ENCODE data around the gene TFEB.

TFEB gene

DNA sequence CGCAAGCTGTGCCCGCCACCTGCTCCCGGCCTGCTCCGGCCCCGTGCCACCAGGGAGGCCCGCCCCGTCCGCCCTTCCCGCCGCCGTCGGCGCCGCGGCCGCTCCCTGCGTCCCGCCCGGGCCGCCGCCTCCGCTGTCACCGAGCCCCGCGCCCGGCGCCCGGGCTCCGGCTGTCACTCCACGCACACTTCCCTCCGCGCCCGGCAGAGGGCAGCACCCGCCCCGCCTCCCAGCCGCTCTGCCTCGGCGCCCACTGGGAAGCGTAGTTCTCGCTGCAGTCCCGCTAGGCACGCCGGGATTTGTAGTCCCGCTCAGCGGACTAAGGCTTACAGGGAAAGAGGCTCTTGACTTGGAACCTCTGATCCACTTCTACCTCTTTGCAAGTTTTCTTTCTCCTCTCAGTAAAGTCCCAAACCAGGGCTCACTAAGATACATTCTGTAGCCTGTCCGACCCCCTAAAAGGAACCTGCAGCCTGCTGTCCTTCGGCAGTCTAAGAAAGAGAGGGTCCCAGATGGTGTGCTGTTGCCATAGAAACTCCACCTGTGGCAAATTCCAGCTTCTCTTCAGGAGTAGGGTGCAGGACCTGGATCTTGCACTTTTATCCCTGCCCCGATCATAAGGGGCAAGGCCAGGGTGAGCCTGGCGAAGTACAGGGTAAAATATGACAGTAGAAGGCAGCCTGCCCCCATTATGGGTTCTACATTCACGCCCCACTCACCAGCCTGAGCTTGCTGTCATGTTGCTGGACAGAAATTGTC lies at the start of gene TFEB:
TSS of gene TFEB (minus strand) at position 182 of the 759 bp plus-strand sequence. CDS start 44,395 bp downstream, outside the sequence.
- peak within 1 kb of the TSS; percentile 82 for H3K27ac ChIP-seq (ENCODE audit: low read length)
- no peaks in the 10 kb centered on the region for H3K27me3 ChIP-seq (ENCODE audit: control insufficient read depth in 1 of 2, insufficient read depth in 2 of 2, low read length in 2 of 2)
- H3K4me1 ChIP-seq (ENCODE audit: control insufficient read depth, insufficient read depth, low read length), result peaks cover 38% of the 10 kb centered on the region
- peak within 1 kb of the TSS; percentile 74 to 82 for H3K9ac ChIP-seq (ENCODE audit: low read length in 2 of 2)
- no peaks in the 10 kb centered on the region for H3K9me3 ChIP-seq (ENCODE audit: control insufficient read depth in 2 of 2, low read length in 2 of 2)
- H3K36me3 ChIP-seq (ENCODE audit: control insufficient read depth in 2 of 2, insufficient read depth in 2 of 2, low read length in 2 of 2), result no peaks in the 10 kb centered on the region
- H3K4me3 ChIP-seq (ENCODE audit: low read length in 2 of 2), result peak within 1 kb of the TSS; percentile 84 to 86

DNA sequence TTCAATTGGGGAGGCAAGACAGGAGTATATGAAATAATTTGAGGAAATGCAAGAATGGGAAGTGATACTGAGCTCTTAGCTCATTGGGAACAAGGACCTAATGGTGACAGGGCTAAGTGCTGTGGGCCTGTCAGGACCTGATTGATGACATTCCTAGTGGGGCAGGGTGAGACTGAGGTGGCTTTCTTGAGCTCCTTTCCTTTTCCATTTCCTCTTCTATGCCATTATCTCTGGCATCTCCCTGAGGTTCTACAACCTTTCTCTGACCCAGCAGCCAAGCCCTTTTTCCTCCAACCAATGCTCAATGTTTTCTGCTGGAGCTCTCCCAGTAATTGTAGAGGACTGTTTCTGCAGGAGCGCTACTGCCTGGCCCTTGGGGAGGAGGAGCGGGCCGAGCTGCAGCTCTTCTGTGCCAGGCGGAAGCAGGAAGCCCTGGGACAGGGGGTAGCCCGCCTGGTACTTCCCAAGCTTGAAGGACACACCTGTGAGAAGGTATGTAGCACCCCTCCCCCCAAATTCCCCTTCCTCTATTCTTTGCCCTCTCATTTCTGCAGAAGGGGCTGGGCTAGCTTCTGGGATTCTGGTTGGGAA lies 49.3 kb upstream of the TFEB start:
- Histone ChIP-seq H3K9me3 (ENCODE audit: control insufficient read depth in 2 of 2, low read length in 2 of 2) (no peaks in the 10 kb centered on the region), H3K4me3 (ENCODE audit: low read length in 2 of 2) (no peak overlapping the region), H3K4me1 (ENCODE audit: control insufficient read depth, insufficient read depth, low read length) (peaks cover 41% of the 10 kb centered on the region), H3K9ac (ENCODE audit: low read length in 2 of 2) (no peak overlapping the region), H3K27me3 (ENCODE audit: control insufficient read depth in 1 of 2, insufficient read depth in 2 of 2, low read length in 2 of 2) (no peaks in the 10 kb centered on the region), H3K36me3 (ENCODE audit: control insufficient read depth in 2 of 2, insufficient read depth in 2 of 2, low read length in 2 of 2) (peaks cover 3 to 6% of the 10 kb centered on the region in 2 donors), H3K27ac (ENCODE audit: low read length) (no peak overlapping the region)

DNA sequence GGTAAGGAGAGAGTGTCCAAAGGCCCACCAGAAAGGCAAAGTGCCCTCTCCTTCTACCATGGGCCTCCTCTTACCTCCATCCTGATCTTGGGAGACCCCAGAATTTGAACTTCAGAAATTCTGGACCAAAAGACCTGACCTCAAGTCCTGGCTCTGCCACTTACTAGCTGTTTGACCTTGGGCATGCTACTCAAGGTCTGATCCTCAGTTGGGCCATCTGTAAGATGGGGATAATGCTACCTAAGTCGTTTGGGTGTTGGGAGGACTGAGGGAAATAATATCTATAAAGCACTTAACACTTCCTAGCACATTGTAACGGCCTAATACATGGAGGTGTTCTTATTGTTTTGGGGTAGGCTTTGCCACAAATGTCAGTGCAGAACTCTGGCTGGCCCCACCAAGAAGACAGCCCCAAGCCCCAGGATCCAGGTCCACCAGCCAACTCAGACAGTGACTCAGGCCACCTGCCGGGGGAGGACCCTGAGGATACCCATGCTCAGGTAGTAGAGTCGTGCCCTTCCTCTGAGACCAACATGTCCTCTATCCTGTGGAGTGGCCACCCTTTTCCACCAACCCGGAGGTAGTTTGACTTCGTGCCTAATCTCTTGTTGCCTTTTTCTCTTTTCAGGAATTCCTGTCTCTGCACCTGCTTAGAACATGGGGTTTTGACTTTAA lies 47.8 kb upstream of the TFEB start:
- H3K4me3 ChIP-seq (ENCODE audit: low read length in 2 of 2), result no peak overlapping the region
- H3K27me3 ChIP-seq (ENCODE audit: control insufficient read depth in 1 of 2, insufficient read depth in 2 of 2, low read length in 2 of 2), result no peaks in the 10 kb centered on the region
- H3K36me3 ChIP-seq (ENCODE audit: control insufficient read depth in 2 of 2, insufficient read depth in 2 of 2, low read length in 2 of 2), result no peaks in the 10 kb centered on the region
- no peaks in the 10 kb centered on the region for H3K9me3 ChIP-seq (ENCODE audit: control insufficient read depth in 2 of 2, low read length in 2 of 2)
- H3K27ac ChIP-seq (ENCODE audit: low read length), result no peak overlapping the region
- no peak overlapping the region for H3K9ac ChIP-seq (ENCODE audit: low read length in 2 of 2)
- H3K4me1 ChIP-seq (ENCODE audit: control insufficient read depth, insufficient read depth, low read length), result peaks cover 39% of the 10 kb centered on the region

DNA sequence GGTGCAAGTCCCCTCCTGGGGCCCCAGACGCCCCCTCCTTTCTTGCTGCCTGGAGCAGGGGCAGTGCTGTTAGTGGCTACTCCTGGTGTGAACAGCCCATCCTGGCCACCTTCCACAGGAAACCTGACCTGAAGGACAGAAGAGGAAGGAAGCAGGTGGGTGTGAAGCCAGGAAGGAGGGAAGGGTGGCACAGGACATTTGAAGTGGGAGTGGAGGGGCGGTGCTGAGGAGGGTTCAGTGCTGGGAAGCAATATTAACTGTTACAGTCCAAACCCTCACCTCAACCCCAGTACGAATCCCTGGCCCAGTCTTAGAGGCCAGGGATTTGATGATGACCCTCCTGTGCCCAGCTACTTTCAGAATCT lies 45.9 kb upstream of the TFEB start:
- peaks cover 0 to 10% of the 10 kb centered on the region in 2 donors for H3K36me3 ChIP-seq (ENCODE audit: control insufficient read depth in 2 of 2, insufficient read depth in 2 of 2, low read length in 2 of 2)
- H3K4me1 ChIP-seq (ENCODE audit: control insufficient read depth, insufficient read depth, low read length), result peaks cover 32% of the 10 kb centered on the region
- H3K4me3 ChIP-seq (ENCODE audit: low read length in 2 of 2), result peak overlapping the region; percentile 74 to 79
- peak overlapping the region; percentile 18 for H3K27ac ChIP-seq (ENCODE audit: low read length)
- H3K9me3 ChIP-seq (ENCODE audit: control insufficient read depth in 2 of 2, low read length in 2 of 2), result no peaks in the 10 kb centered on the region
- peak overlapping the region; percentile 58 to 59 for H3K9ac ChIP-seq (ENCODE audit: low read length in 2 of 2)
- no peaks in the 10 kb centered on the region for H3K27me3 ChIP-seq (ENCODE audit: control insufficient read depth in 1 of 2, insufficient read depth in 2 of 2, low read length in 2 of 2)

DNA sequence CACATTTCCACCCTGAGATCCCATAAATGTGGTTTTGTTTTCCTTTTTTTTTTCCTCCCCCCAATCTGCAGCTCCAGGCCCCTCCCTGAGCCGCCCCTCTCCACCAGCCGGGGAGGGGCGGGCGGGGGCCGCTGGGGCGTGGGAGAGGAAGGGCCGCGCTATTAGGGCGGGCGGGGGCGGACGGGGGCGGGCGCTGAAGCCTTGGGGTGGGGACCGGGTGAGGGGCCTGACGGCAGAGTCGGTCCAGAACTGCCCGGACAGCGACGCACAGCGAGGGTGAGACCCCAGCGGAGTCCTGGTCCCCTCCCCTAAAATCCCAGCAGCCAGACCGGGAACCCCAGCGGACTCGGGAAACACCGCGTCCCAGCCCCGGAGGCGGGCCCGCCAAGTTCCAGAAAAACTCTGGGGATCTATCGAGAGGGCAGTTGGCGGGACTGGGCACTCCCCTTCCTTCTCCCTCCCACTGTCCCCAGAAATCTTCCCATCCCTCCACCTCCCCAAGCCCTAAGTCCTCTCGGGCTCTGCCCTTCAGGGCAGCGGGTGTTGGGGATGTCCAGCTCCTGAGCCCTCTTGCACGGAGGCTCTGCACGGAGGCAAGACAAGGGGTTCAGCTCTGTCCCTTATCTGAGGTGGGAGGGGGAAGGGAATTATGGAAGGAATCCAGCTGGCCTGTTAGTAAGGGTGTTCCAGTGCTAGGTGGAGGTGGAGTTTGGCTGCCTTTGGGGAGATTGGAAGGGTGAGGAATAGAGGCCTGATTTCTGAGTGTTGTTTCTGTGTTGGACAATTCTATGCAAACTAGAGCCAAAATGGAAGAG lies 45.4 kb upstream of the TFEB start, which contains the start of gene PRICKLE4:
TSS of gene PRICKLE4 (plus strand) at position 232 of the 815 bp plus-strand sequence. CDS start 2,692 bp downstream, outside the sequence.
- H3K9ac ChIP-seq (ENCODE audit: low read length in 2 of 2), result peak within 1 kb of the TSS; percentile 58 to 59
- peak within 1 kb of the TSS; percentile 79 to 86 for H3K4me3 ChIP-seq (ENCODE audit: low read length in 2 of 2)
- peaks cover under 1 to 11% of the 10 kb centered on the region in 2 donors for H3K36me3 ChIP-seq (ENCODE audit: control insufficient read depth in 2 of 2, insufficient read depth in 2 of 2, low read length in 2 of 2)
- H3K27ac ChIP-seq (ENCODE audit: low read length), result peak within 1 kb of the TSS; percentile 37
- H3K4me1 ChIP-seq (ENCODE audit: control insufficient read depth, insufficient read depth, low read length), result peaks cover 27% of the 10 kb centered on the region
- no peaks in the 10 kb centered on the region for H3K27me3 ChIP-seq (ENCODE audit: control insufficient read depth in 1 of 2, insufficient read depth in 2 of 2, low read length in 2 of 2)
- no peaks in the 10 kb centered on the region for H3K9me3 ChIP-seq (ENCODE audit: control insufficient read depth in 2 of 2, low read length in 2 of 2)

DNA sequence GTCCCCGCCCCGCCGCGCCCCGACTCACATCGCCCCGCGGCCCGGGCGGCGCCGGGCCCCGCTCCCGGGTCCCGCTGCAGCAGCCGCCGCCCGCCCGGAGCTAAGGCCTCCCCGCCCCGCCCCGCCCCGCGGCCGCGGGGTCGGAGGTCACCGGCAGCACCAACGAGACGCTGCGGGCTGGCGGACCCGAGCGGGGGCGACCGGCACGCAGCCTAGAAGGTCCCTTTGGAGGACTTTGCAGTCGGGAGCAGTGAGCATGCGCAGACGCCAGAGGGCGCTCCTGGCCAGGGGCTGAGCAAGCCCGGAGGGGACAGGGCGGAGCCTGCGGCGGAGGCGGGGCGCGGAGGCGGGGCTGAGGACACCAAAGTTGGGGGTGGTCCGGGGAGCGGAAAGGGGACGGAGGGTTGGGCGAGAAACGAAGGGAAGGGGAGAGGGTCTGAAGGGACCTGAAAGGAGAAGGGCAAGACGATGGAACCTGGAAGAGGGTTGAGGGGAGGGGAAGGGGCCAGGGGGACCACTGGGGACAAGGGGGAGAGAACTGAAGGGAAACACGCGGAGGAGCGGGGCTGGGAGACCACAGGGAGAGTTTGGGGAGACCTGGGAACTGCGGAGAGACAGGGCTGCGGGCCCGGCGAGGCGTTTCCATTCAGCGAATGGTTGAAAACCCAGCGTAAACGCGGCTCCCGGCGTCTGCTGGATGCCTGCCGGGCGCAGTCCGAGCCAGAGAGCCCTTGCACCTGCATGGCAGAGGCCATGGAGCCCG lies 44.6 kb upstream of the TFEB start, which contains the start of gene FRS3:
TSS of gene FRS3 (minus strand) at position 113 of the 763 bp plus-strand sequence. CDS start 2,913 bp downstream, outside the sequence.
- peaks cover 20% of the 10 kb centered on the region for H3K4me1 ChIP-seq (ENCODE audit: control insufficient read depth, insufficient read depth, low read length)

DNA sequence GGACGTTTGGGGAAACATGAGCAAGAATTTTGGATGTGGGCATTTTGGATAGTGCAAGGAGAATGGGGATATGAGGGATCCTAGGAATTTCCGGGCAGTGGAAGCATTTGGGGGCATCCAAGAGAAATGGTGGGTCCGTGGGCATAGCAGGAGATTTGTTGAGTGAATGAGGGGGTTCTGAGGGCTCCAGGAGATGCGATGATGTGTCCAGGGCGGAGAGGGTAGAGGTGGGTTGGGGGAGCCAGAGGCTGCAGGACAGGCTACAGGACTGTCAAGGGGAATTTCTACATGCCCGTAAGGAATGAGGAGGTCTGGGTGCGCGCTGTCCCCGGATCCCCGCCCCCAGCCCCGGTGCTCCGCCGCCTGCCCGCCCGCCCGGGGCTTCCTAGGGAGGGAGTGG lies 43.9 kb upstream of the TFEB start:
- H3K4me1 ChIP-seq (ENCODE audit: control insufficient read depth, insufficient read depth, low read length), result peaks cover 19% of the 10 kb centered on the region
- no peaks in the 10 kb centered on the region for H3K9me3 ChIP-seq (ENCODE audit: control insufficient read depth in 2 of 2, low read length in 2 of 2)
- H3K4me3 ChIP-seq (ENCODE audit: low read length in 2 of 2), result peak overlapping the region; percentile 62 to 79
- H3K9ac ChIP-seq (ENCODE audit: low read length in 2 of 2), result peak overlapping the region; percentile 64 to 76
- no peak overlapping the region for H3K27ac ChIP-seq (ENCODE audit: low read length)
- H3K27me3 ChIP-seq (ENCODE audit: control insufficient read depth in 1 of 2, insufficient read depth in 2 of 2, low read length in 2 of 2), result no peaks in the 10 kb centered on the region
- H3K36me3 ChIP-seq (ENCODE audit: control insufficient read depth in 2 of 2, insufficient read depth in 2 of 2, low read length in 2 of 2), result peaks cover 14 to 24% of the 10 kb centered on the region in 2 donors

More for the DNA sequence above, 44.6 kb upstream of the TFEB start, which contains the start of gene FRS3:
- peak within 1 kb of the TSS; percentile 79 to 86 for H3K4me3 ChIP-seq (ENCODE audit: low read length in 2 of 2)
- peak within 1 kb of the TSS; percentile 37 for H3K27ac ChIP-seq (ENCODE audit: low read length)
- H3K9me3 ChIP-seq (ENCODE audit: control insufficient read depth in 2 of 2, low read length in 2 of 2), result no peaks in the 10 kb centered on the region
- peak within 1 kb of the TSS; percentile 64 to 76 for H3K9ac ChIP-seq (ENCODE audit: low read length in 2 of 2)
- H3K36me3 ChIP-seq (ENCODE audit: control insufficient read depth in 2 of 2, insufficient read depth in 2 of 2, low read length in 2 of 2), result peaks cover 8 to 18% of the 10 kb centered on the region in 2 donors
- H3K27me3 ChIP-seq (ENCODE audit: control insufficient read depth in 1 of 2, insufficient read depth in 2 of 2, low read length in 2 of 2), result no peaks in the 10 kb centered on the region

DNA sequence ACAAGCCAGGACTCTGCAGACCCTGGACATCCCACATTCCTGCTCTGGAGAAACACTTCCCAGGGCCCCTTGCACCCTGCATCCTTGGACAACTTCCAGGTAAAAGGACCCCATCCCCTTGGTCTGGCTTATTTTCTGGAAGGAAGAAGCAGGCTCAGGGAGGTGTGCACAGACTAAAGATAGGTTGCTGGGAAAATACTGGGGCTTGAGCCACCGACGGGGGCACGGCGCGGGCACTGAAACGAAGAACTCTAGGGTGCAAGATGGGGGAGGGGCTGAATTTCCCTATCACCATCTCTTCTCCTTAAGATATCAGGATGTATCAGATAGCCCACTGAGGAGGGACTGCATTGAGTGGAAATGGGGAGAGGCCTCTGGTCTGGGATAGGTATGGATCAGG lies 43.5 kb upstream of the TFEB start:
- H3K4me3 ChIP-seq (ENCODE audit: low read length in 2 of 2), result peak overlapping the region; percentile 62 to 79
- no peak overlapping the region for H3K27ac ChIP-seq (ENCODE audit: low read length)
- no peaks in the 10 kb centered on the region for H3K9me3 ChIP-seq (ENCODE audit: control insufficient read depth in 2 of 2, low read length in 2 of 2)
- peaks cover 19% of the 10 kb centered on the region for H3K4me1 ChIP-seq (ENCODE audit: control insufficient read depth, insufficient read depth, low read length)
- H3K27me3 ChIP-seq (ENCODE audit: control insufficient read depth in 1 of 2, insufficient read depth in 2 of 2, low read length in 2 of 2), result no peaks in the 10 kb centered on the region
- peaks cover 17 to 27% of the 10 kb centered on the region in 2 donors for H3K36me3 ChIP-seq (ENCODE audit: control insufficient read depth in 2 of 2, insufficient read depth in 2 of 2, low read length in 2 of 2)
- peak overlapping the region in 1 of 2 donors; percentile 64 for H3K9ac ChIP-seq (ENCODE audit: low read length in 2 of 2)

DNA sequence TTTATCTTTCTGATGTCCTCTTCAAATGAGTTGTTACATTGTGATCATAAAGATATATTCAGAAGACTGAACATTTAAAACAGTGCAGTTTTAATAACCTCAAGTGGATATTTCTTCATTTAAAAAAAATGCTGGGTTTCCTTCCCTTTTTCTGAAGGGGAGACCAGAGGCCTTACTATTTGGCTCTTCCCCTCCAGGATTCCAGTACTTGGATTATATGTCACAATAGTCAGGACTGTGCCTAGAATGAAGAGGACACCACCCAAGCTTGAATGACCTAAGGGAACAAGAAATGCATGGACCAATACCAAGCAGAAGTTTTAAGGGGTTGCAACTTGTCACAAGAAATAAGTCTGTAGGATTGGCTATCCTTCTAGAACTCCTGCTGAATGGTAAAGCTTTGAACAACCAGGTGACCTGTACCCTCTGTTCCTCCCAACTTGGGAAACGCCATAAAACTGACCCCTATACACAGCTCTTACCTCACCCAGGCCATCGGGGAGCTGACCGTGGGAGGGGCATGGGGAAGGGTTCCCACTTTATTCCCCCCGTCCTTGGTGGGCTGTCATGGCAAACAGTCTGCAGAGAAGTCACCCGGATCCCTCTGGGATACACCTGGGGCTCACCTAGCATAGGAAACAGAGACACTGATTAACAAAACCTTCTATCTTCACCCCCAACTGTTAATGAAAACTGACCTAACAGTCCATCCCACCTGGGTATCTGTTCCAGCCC lies 42.3 kb upstream of the TFEB start:
- H3K27me3 ChIP-seq (ENCODE audit: control insufficient read depth in 1 of 2, insufficient read depth in 2 of 2, low read length in 2 of 2), result no peaks in the 10 kb centered on the region
- no peak overlapping the region for H3K27ac ChIP-seq (ENCODE audit: low read length)
- H3K9ac ChIP-seq (ENCODE audit: low read length in 2 of 2), result no peak overlapping the region
- no peak overlapping the region for H3K4me3 ChIP-seq (ENCODE audit: low read length in 2 of 2)
- peaks cover 19% of the 10 kb centered on the region for H3K4me1 ChIP-seq (ENCODE audit: control insufficient read depth, insufficient read depth, low read length)
- peaks cover 17 to 29% of the 10 kb centered on the region in 2 donors for H3K36me3 ChIP-seq (ENCODE audit: control insufficient read depth in 2 of 2, insufficient read depth in 2 of 2, low read length in 2 of 2)
- H3K9me3 ChIP-seq (ENCODE audit: control insufficient read depth in 2 of 2, low read length in 2 of 2), result no peaks in the 10 kb centered on the region

All from stomach smooth muscle (tissue), 2 donors.